ENCODE measurements around the gene CDC42BPB. TPM values are rescaled to one million over a fixed set of nuclear protein-coding genes. Genes with fewer than 3 reads are reported as not detected.
A peak's percentile ranks its signal among the peaks of the same experiment; 100 is the strongest.

The CDC42BPB gene
- total RNA-seq, 6 donors from 2014 or later, result 108 to 268 (median 124) TPM

GRCh38 chr14:102966681-102967505 is 90.5 kb downstream of the CDC42BPB start:
- TF ChIP-seq POLR2A (IDR thresholded peaks at IDR 0.05), result no peak
- no peak for TF ChIP-seq POLR2AphosphoS5 (IDR thresholded peaks at IDR 0.05)
- TF ChIP-seq CTCF (IDR thresholded peaks at IDR 0.05), result no peak
- H3K4me1 ChIP-seq, result peaks cover 0 to 9% (median 0%) of the 10 kb centered on the region in 4 donors
- H3K27ac ChIP-seq, result no peak overlapping the region
- H3K36me3 ChIP-seq, result peaks cover 49 to 100% (median 86%) of the 10 kb centered on the region in 4 donors
- no peaks in the 10 kb centered on the region for H3K27me3 ChIP-seq
- DNase-seq (no peak), ATAC-seq (ENCODE audit: low FRiP score in 2 of 2) (no peak)
- 93 to 94% methylated on average over 21 of the region's 21 CpGs for WGBS, 2 donors
- H3K9me3 ChIP-seq, result no peaks in the 10 kb centered on the region
- no peak overlapping the region for H3K4me3 ChIP-seq

- no peaks in the 10 kb centered on the region for H3K9me3 ChIP-seq
- TF ChIP-seq POLR2A (IDR thresholded peaks at IDR 0.05) (no peak), CTCF (IDR thresholded peaks at IDR 0.05) (no peak), EP300 (IDR thresholded peaks at IDR 0.05) (no peak), POLR2AphosphoS5 (IDR thresholded peaks at IDR 0.05) (no peak)
- ATAC-seq (ENCODE audit: low FRiP score in 2 of 2) (no peak), DNase-seq (no peak)
- no peaks in the 10 kb centered on the region for H3K27me3 ChIP-seq
- H3K27ac ChIP-seq, result no peak overlapping the region
- H3K4me1 ChIP-seq, result peaks cover 0 to 5% (median 0%) of the 10 kb centered on the region in 4 donors
- WGBS, 2 donors, result 91 to 94% methylated on average over 20 of the region's 20 CpGs
- peaks cover 49 to 100% (median 87%) of the 10 kb centered on the region in 4 donors for H3K36me3 ChIP-seq
- no peak overlapping the region for H3K4me3 ChIP-seq
Observed at GRCh38 chr14:102965971-102966655, 91.2 kb downstream of the CDC42BPB start.

DNA sequence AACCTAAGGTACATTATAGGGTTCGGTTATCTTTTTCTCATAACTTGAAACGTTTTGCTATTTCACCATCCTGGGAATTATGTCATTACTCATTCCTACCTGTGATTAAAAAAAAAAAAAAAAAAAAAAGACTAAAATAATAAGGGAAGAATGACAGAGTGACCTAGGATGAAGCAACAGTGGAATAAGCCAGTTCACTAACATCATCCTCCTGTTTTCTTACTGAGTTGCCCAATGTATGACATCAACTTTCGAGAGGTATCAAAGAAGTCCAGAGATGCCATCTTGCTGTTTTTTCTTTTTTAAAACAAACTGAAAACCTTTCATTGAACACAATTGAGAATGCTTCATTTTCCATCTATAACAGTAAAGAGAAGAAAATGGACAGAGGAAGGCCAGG is 92.1 kb downstream of the CDC42BPB start:
- TF ChIP-seq EP300 (IDR thresholded peaks at IDR 0.05) (no peak), POLR2A (IDR thresholded peaks at IDR 0.05) (no peak), POLR2AphosphoS5 (IDR thresholded peaks at IDR 0.05) (no peak)
- WGBS, 2 donors, result 82 to 85% methylated on average over 3 of the region's 3 CpGs
- no peak for ATAC-seq (ENCODE audit: low FRiP score in 2 of 2)
- H3K9me3 ChIP-seq, result no peaks in the 10 kb centered on the region
- no peaks in the 10 kb centered on the region for H3K27me3 ChIP-seq
- no peak for DNase-seq
- no peak overlapping the region for H3K27ac ChIP-seq
- H3K4me1 ChIP-seq, result no peaks in the 10 kb centered on the region
- no peak overlapping the region for H3K4me3 ChIP-seq
- H3K36me3 ChIP-seq, result peaks cover 49 to 100% (median 89%) of the 10 kb centered on the region in 4 donors

- H3K36me3 ChIP-seq, result peaks cover 42 to 100% (median 87%) of the 10 kb centered on the region in 4 donors
- no peak for ATAC-seq (ENCODE audit: low FRiP score in 2 of 2)
- H3K4me1 ChIP-seq, result no peaks in the 10 kb centered on the region
- 96 to 97% methylated on average over 22 to 39 of the region's 39 CpGs for WGBS, 2 donors
- TF ChIP-seq EP300 (IDR thresholded peaks at IDR 0.05) (no peak), POLR2A (IDR thresholded peaks at IDR 0.05) (no peak), CTCF (IDR thresholded peaks at IDR 0.05) (no peak), POLR2AphosphoS5 (IDR thresholded peaks at IDR 0.05) (no peak)
- H3K27ac ChIP-seq, result no peak overlapping the region
- peak in 1 of 2 donors; percentile 81 for DNase-seq
- no peaks in the 10 kb centered on the region for H3K27me3 ChIP-seq
- H3K4me3 ChIP-seq, result no peak overlapping the region
- H3K9me3 ChIP-seq, result no peaks in the 10 kb centered on the region
Observed at GRCh38 chr14:102964152-102964730, 93.1 kb downstream of the CDC42BPB start.

- Histone ChIP-seq H3K27ac (no peak overlapping the region), H3K36me3 (peaks cover 36 to 100% (median 87%) of the 10 kb centered on the region in 4 donors), H3K4me1 (no peaks in the 10 kb centered on the region), H3K4me3 (no peak overlapping the region), H3K9me3 (no peaks in the 10 kb centered on the region), H3K27me3 (no peaks in the 10 kb centered on the region)
- DNase-seq (peak in 1 of 2 donors; percentile 40), ATAC-seq (ENCODE audit: low FRiP score in 2 of 2) (no peak)
- TF ChIP-seq POLR2A (IDR thresholded peaks at IDR 0.05) (no peak), EP300 (IDR thresholded peaks at IDR 0.05) (no peak), POLR2AphosphoS5 (IDR thresholded peaks at IDR 0.05) (no peak), CTCF (IDR thresholded peaks at IDR 0.05) (no peak)
- WGBS, 2 donors, result 83 to 88% methylated on average over 6 to 9 of the region's 9 CpGs
Observed at GRCh38 chr14:102962111-102962627, 95.2 kb downstream of the CDC42BPB start.

Measured in upper lobe of left lung (tissue), 6 donors.